Mammary epithelial cell (primary cell): ENCODE results near the gene SPATA6.
A peak's percentile ranks its signal among the peaks of the same experiment; 100 is the strongest.

Experiments
- EZH2 ChIP-seq: IDR thresholded peaks from 2 replicates; pipeline ENCODE4 v1.6.1; 2012; ENCODE audit warnings: low read length, inconsistent platforms, borderline replicate concordance
- TF ChIP-seq, protein P1 (sequence below), 2 donors: IDR thresholded peaks in 1 of 2; conservative IDR thresholded peaks in 1 of 2; 2 replicates each; pipeline ENCODE4 v1.5.1; 2011 to 2012; ENCODE audit warnings: inconsistent platforms in 2 of 2, low read length in 2 of 2, mild to moderate bottlenecking in 2 of 2, control low read depth in 1 of 2, low read depth in 1 of 2; ENCODE audit not compliant: insufficient read depth in 1 of 2; ENCODE audit errors: extremely low read depth in 1 of 2

GRCh38 chr1:48450505-48450904, 21.5 kb downstream of the SPATA6 start:
- TF ChIP-seq, protein P1, sequence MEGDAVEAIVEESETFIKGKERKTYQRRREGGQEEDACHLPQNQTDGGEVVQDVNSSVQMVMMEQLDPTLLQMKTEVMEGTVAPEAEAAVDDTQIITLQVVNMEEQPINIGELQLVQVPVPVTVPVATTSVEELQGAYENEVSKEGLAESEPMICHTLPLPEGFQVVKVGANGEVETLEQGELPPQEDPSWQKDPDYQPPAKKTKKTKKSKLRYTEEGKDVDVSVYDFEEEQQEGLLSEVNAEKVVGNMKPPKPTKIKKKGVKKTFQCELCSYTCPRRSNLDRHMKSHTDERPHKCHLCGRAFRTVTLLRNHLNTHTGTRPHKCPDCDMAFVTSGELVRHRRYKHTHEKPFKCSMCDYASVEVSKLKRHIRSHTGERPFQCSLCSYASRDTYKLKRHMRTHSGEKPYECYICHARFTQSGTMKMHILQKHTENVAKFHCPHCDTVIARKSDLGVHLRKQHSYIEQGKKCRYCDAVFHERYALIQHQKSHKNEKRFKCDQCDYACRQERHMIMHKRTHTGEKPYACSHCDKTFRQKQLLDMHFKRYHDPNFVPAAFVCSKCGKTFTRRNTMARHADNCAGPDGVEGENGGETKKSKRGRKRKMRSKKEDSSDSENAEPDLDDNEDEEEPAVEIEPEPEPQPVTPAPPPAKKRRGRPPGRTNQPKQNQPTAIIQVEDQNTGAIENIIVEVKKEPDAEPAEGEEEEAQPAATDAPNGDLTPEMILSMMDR (conservative IDR thresholded peaks at IDR 0.05 in 1 of 2, IDR thresholded peaks at IDR 0.05 in 1 of 2; ENCODE audit: extremely low read depth in 1 of 2, insufficient read depth in 1 of 2, low read depth in 1 of 2, low read length in 2 of 2): peak in 1 of 2 donors; percentile 36
- no peak for TF ChIP-seq EZH2
